Measurements from ENCODE around the gene ZNF91.
"Not testable (repeated sequence)": the region's sequence is repeated elsewhere in the genome, so short reads cannot be mapped to it uniquely, and the experiment has no call there.

- TF ChIP-seq CTCF (conservative IDR thresholded peaks at IDR 0.05); EZH2 (IDR thresholded peaks at IDR 0.05; ENCODE audit: low read depth): not testable (repeated sequence)
These were observed 24.0 kb upstream of the ZNF91 start for GRCh38 chr19:23419261-23419660.
